Left cardiac atrium (tissue), 4 donors: Measurements from ENCODE around the gene TTBK1. TPM values are rescaled to one million over a fixed set of nuclear protein-coding genes. Genes with fewer than 3 reads are reported as not detected.
"Not testable (repeated sequence)": the region's sequence is repeated elsewhere in the genome, so short reads cannot be mapped to it uniquely, and the experiment has no call there.

Source experiments
- ATAC-seq, 2 donors: fragments of 200-7000 bp; cut with Tn5 transposase; one replicate each; pipeline ENCODE4 v1.9.1; 2020; ENCODE audit warnings: mild to moderate bottlenecking in 2 of 2, moderate library complexity in 2 of 2
- DNase-seq: peaks from one replicate; pipeline ENCODE4 v3.0.0-alpha.2; 2020
- intact Hi-C, 2 donors: fragments of 100-400 bp; cut with DNase I; formaldehyde crosslinking; loops; one replicate each; pipeline versions ENCODE4 v1.14.1 to v1.15.1; 2022 to 2023
- total RNA-seq, 2 donors: library from RNA; stranded (reverse); fragmentation: NEBNext Ultra II Directional; extraction: Animal tissue kit (Norgen Biotek cat#: 25700); gene quantifications; one replicate each; pipeline ENCODE4 v1.2.1, GENCODE V29; 2021
- donor health status: DM: no; HTN: yes; CAD: no.
- donor health status: DM: no; HTN: yes; CAD: no; lungs with severe emphysema.
- donor health status: DM: yes; HTN: yes; CAD: no.
- donor health status: Dilated cardiomyopathy.

The TTBK1 gene
- total RNA-seq, 2 donors from 2014 or later = 0.13 to 0.24 TPM

DNA sequence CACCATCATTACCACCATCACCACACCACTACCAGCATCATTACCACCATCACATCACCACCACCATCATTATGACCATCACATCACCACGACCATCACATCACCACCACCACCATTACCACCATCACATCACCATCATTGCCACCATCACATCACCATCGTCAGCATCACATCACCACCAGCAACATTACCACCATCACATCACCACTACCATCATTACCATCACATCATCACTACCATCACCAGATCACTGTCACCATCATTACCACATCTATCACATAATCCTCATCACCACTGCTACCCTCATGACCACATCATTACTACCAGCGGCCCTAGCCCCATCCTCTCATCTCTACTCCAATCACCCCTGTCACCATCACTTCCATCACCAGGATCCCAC, 51.3 kb downstream of the TTBK1 start:
- intact Hi-C loops = no loop called here

GRCh38 chr6:43295456-43295855, 52.2 kb downstream of the TTBK1 start:
- ATAC-seq (no peak), DNase-seq (no peak)
- intact Hi-C loops = no loop called here

More for the DNA sequence above, 51.3 kb downstream of the TTBK1 start:
- DNase-seq = no peak
- ATAC-seq = no peak

DNA sequence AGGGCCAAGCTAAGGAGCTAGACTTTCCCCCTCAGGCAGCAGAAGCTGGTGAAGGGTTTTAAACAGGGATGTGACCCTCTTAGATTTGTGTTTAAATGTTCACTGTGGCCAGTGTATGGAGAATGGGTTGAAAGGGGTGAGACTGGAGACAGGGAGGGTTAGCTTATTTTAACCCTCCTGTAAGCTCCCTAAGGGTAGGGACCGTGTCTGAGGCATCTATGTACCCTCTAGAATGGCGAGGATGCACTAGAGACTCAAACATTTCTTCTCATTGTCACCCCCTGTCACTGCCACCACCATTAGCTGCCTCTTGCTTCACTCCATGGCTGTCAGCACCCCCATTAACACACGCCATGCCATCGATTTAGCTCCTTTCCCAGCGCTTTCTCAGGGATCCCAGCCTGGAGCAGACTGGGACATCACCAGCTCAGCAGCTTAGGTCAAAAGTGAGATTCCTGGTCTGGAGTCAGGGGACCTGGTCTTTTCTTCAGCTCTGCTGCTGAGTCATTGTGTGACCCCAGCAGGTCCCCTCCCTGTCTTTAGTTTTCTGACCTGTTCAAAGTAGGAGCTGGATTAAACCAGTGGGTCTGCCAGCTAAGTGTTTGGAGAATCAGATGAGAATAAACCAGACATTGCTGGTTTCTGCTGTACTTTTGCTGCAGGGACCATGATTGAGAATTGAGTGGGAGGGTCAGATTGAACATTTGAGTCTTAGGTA, 53.7 kb downstream of the TTBK1 start:
- no peak for DNase-seq
- no peak for ATAC-seq
- intact Hi-C loops = no loop called here

DNA sequence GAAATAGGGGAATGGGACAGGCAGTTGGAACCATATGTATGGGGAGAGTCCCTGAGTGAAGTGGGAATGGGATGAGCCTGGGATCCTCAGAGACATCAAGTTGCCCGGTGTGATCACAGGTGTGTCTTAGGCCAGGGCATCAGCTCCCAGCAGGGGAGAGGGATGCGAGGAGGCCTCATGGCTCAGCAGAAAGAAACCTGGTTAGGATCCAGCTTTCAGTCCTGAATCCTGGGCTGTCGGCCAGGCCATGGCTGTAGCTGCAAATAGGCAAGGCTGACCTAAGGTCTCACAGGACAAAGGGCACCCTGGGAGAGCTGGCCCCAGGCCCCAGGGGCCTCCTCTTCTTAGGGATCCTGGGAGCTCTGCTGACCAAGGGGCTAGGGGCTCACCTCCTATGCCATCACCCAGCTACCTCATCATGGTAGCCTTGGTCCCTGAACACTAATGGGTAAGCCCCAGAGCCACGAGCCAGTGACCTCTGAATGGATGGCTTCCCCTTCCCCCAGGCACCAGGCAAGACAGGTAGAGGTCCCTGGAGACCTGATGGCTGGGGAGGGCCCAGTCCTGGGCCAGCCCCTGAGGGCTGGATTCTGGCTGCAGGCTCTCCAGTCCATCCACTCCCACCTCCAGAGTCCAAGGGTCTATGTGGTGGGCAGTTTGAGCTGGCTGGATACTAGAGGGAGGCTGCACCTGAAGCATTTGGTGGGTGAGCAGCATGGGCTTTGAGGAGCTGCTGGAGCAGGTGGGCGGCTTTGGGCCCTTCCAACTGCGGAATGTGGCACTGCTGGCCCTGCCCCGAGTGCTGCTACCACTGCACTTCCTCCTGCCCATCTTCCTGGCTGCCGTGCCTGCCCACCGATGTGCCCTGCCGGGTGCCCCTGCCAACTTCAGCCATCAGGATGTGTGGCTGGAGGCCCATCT, 54.6 kb downstream of the TTBK1 start, which contains the start of gene SLC22A7:
Gene SLC22A7 (plus strand): TSS at position 617 of the 921 bp plus-strand sequence. CDS start 99 bp downstream, at position 716.
- ATAC-seq (peak; percentile 68 to 71), DNase-seq (peak; percentile 46)
- intact Hi-C loops = no loop called here

- ATAC-seq = no peak
- DNase-seq = no peak
- intact Hi-C loops = no loop called here
Observed at GRCh38 chr6:43298565-43299337, 55.5 kb downstream of the TTBK1 start.

DNA sequence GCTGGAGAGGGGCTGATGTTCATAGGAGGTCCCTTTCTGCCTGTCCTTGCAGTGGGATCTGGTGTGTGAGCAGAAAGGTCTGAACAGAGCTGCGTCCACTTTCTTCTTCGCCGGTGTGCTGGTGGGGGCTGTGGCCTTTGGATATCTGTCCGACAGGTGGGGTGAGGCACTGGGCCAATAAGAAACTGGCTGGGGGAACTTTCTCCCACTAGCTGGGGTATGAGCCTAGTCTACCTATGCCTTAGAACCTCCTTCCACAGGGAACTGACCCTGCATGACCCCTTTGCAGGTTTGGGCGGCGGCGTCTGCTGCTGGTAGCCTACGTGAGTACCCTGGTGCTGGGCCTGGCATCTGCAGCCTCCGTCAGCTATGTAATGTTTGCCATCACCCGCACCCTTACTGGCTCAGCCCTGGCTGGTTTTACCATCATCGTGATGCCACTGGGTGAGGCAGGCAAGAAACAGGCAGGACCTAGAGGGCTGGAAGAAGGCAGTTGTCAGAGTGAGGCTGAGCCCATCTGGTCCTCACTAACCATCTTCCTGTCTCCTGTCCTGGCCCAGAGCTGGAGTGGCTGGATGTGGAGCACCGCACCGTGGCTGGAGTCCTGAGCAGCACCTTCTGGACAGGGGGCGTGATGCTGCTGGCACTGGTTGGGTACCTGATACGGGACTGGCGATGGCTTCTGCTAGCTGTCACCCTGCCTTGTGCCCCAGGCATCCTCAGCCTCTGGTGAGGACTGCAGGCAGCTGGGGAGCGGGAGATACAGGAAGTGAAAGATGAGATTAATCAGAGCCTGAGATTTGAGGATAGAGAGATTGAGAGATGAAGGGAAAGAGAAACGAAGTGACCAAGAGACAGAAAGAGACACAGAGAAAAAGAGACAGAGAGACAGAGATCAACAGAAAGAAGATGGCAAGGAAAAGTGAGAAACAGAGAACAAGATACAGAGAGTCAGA, 56.3 kb downstream of the TTBK1 start:
- DNase-seq (no peak), ATAC-seq (no peak)
- intact Hi-C loops = no loop called here

GRCh38 chr6:43301081-43301870, 58.0 kb downstream of the TTBK1 start:
- intact Hi-C loops = no loop called here
- ATAC-seq = no peak
- no peak for DNase-seq

DNA sequence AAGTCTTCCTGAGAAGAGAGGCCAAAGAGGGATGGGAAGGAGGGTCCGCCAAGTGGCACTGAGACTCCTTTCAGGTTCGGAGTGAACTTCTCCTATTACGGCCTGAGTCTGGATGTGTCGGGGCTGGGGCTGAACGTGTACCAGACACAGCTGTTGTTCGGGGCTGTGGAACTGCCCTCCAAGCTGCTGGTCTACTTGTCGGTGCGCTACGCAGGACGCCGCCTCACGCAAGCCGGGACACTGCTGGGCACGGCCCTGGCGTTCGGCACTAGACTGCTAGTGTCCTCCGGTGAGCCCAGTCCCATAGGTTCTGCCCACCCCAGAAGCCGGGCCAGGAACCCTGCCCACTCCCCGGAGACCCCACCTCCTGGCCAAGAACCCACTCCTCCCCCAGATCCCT, 58.8 kb downstream of the TTBK1 start:
- ATAC-seq = no peak
- DNase-seq = no peak
- intact Hi-C loops = no loop called here

DNA sequence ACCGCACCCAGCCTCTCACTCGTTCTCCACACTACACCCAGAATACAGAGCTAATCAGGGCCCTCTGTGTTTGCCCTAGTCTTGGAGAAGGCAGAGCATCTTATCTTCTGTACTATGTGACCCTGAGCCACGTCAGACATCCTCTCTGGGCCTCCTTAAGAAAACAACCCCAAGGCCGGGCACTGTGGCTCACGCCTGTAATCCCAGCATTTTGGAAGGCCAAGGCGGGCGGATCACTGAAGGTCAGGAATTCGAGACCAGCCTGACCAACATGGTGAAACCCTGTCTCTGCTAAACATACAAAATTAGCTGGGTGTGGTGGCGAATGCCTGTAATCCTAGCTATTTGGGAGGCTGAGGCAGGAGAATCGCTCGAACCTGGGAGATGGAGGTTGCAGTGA, 59.7 kb downstream of the TTBK1 start:
- ATAC-seq, DNase-seq, intact Hi-C loops: not testable (repeated sequence)

DNA sequence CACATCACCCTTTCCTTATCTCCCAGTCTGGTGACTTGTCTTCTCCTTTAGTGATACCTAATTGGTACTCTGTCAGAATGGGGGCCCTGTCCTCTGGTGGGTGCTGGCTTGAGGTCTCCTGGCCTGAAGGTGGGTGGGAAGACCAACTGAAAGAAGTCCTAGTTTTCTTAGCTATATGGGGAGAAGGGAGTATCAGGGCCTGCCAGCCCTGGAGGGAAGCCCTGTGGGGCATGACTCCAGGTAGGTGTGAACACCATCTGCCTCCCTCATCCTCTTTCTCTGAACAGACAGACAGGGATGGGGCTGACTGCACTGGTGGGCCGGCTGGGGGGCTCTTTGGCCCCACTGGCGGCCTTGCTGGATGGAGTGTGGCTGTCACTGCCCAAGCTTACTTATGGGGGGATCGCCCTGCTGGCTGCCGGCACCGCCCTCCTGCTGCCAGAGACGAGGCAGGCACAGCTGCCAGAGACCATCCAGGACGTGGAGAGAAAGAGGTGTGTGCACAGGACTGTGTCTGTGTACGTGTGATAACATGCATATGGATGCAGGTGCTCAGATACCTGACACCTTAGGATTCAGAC, 60.6 kb downstream of the TTBK1 start:
- intact Hi-C loops = no loop called here
- DNase-seq (no peak), ATAC-seq (no peak)

- DNase-seq (no peak), ATAC-seq (no peak)
- intact Hi-C loops = no loop called here
Observed at GRCh38 chr6:43304361-43304760, 61.1 kb downstream of the TTBK1 start.

- intact Hi-C loops = no loop called here
- ATAC-seq (no peak), DNase-seq (no peak)
Observed at GRCh38 chr6:43304882-43305281, 61.6 kb downstream of the TTBK1 start.

DNA sequence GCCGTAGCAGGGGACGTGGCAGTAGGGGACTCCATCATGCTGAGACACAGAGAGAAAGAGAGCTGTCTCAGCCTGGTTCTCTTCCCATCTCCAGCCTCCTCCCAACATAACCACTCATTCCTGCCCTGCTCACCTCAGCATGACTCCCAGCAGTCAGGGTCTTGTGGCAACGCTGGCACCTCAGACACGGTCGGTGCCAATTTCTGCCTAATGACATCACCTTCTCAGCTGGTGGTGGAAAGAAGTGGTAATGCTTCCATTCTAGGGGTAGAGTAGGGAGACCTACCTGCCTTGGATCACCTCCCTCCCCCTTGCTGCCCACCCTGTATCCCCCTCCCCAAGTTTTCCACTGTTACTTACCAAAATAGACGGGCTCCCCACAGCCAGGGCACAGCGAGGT, 62.8 kb downstream of the TTBK1 start:
- intact Hi-C loops = no loop called here
- ATAC-seq (peak in 1 of 2 donors; percentile 5), DNase-seq (no peak)

DNA sequence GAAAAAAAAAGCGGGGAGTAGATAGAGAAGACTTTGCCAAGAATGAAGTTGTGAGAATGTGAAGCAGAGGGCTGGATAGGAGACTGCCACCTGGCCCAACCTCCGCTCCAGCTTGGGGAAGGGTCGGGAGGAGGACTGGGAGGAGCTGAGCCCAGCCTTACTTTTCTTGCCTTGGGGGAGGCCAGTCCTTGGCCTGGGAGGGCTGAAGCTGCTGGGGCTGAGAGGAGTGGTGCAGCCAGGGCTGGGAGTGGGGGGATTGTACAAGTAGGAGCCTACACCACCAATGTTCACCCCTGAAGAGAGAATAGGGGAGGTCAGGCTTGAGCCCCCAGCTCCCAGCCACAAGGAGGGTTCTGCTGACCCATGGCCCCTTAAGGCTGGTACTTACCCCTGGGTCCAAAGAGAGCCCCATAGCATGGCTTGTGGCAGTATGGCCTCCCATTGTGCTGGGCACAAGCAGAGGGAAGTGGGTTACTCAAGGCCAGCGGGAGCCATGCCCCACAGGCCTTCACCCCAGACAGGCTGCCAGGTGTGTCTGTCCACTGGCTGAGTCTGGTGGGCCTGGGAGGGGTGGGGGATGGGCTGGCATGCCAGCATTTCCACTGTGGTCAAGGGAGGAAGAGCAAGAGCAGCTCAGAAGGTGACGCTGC, 64.3 kb downstream of the TTBK1 start:
- DNase-seq = no peak
- peak in 1 of 2 donors; percentile 10 for ATAC-seq
- intact Hi-C loops = no loop called here

GRCh38 chr6:43308101-43308989, 65.1 kb downstream of the TTBK1 start, which contains the start of gene CRIP3:
Gene CRIP3, minus strand, starts transcription at chr6:43308826. Its CDS starts 34 bp downstream, at chr6:43308792.
- intact Hi-C loops = no loop called here
- DNase-seq (peak; percentile 41), ATAC-seq (peak; percentile 78 to 81)

GRCh38 chr6:43308990-43309477, 65.8 kb downstream of the TTBK1 start:
- ATAC-seq (no peak), DNase-seq (no peak)
- intact Hi-C loops = no loop called here
